HepG2 (cell line): ENCODE results near the gene PTGDR. TPM values are rescaled to one million over a fixed set of nuclear protein-coding genes. Genes with fewer than 3 reads are reported as not detected.

Experiments
- ATAC-seq: fragments of 200-7000 bp; cut with Tn5 transposase; 3 replicates; pipeline ENCODE4 v1.9.1; 2020; ENCODE audit warnings: mild to moderate bottlenecking, moderate library complexity
- BruUV-seq: library from RNA; stranded (reverse); fragments of 400-500 nt; replicated peaks from 2 replicates; lab custom pipeline; 2021; lab: Mats Ljungman, UMichigan
- CTCF ChIA-PET: fragments of 300-600 bp; formaldehyde crosslinking; extraction: SDS; loops from one replicate; lab custom pipeline; 2021; ENCODE audit warnings: low total read pairs, inconsistent platforms, low intra/inter-chr PET ratio; lab: Yijun Ruan, JAX
- POLR2A ChIA-PET: fragments of 350-600 bp; sonication (Branson Sonifier 250); formaldehyde crosslinking; loops from one replicate; lab custom pipeline; 2020; ENCODE audit warnings: antibody characterized with exemption, inconsistent platforms; lab: Yijun Ruan, JAX
- DNase-seq: peaks from one replicate; pipeline ENCODE4 v3.0.0-alpha.2; 2015; ENCODE audit warnings: low spot score
- FAIRE-seq: peaks from 3 replicates; lab custom pipeline; 2011; peaks lifted over from hg19 to GRCh38; lab: Jason Lieb, UNC
- H2AFZ ChIP-seq: one replicate; pipeline ENCODE4 v1.6.1; 2011; ENCODE audit warnings: low read length, inconsistent platforms
- H3K27ac ChIP-seq: fragments of 300-600 bp; 3 replicates; pipeline ENCODE4 v1.8.0; 2011; ENCODE audit warnings: mixed run types, mild to moderate bottlenecking, mixed read lengths, low read length, inconsistent platforms; ENCODE audit not compliant: insufficient read depth; ENCODE audit errors: extremely low read length
- H3K27me3 ChIP-seq, 2 experiments: fragments of 200-600 bp in 1 of 2; 2 replicates in 1 of 2; 3 replicates in 1 of 2; pipeline versions ENCODE4 v1.6.0 to v1.8.0; 2011; ENCODE audit warnings: low read length in 2 of 2, mild to moderate bottlenecking in 2 of 2, moderate library complexity in 2 of 2, inconsistent platforms in 1 of 2; ENCODE audit not compliant: insufficient read depth in 2 of 2, control insufficient read depth in 1 of 2
- H3K36me3 ChIP-seq, 2 experiments: fragments of 200-600 bp in 1 of 2; replicated peaks in 1 of 2; 2 replicates in 1 of 2; 3 replicates in 1 of 2; pipeline versions ENCODE4 v1.5.1 to v1.8.0; 2011; ENCODE audit warnings: low read length in 2 of 2, inconsistent platforms in 1 of 2; ENCODE audit not compliant: insufficient read depth in 2 of 2, control insufficient read depth in 1 of 2
- H3K4me1 ChIP-seq: 2 replicates; pipeline ENCODE4 v1.5.1; 2012; ENCODE audit warnings: low read length, inconsistent platforms; ENCODE audit not compliant: insufficient read depth
- H3K4me2 ChIP-seq: 2 replicates; pipeline ENCODE4 v1.6.0; 2011; ENCODE audit warnings: low read depth, low read length, inconsistent platforms
- H3K4me3 ChIP-seq, 3 experiments: fragments of 200-600 bp in 1 of 3; sonication (generic), shearing (Covaris generic) in 1 of 3; replicated peaks in 1 of 3; 2 replicates each; pipeline ENCODE4 v1.5.1; 2011 to 2016; ENCODE audit warnings: low read length in 3 of 3, inconsistent platforms in 2 of 3, low read depth in 2 of 3, mild to moderate bottlenecking in 2 of 3, control low read depth in 1 of 3, mixed read lengths in 1 of 3; ENCODE audit not compliant: insufficient read depth in 1 of 3
- H3K79me2 ChIP-seq: one replicate; pipeline ENCODE4 v1.6.1; 2011; ENCODE audit warnings: low read length, inconsistent platforms; ENCODE audit not compliant: insufficient read depth
- H3K9ac ChIP-seq: 2 replicates; pipeline ENCODE4 v1.6.0; 2011; ENCODE audit warnings: mild to moderate bottlenecking, low read depth, low read length, inconsistent platforms; ENCODE audit not compliant: insufficient read depth
- H3K9me3 ChIP-seq: 2 replicates; pipeline ENCODE4 v1.5.1; 2012; ENCODE audit warnings: mild to moderate bottlenecking, low read length
- H4K20me1 ChIP-seq: 2 replicates; pipeline ENCODE4 v1.6.0; 2011; ENCODE audit warnings: inconsistent platforms, mild to moderate bottlenecking, low read length, moderate library complexity; ENCODE audit not compliant: insufficient read depth
- EEA1 ChIP-seq: sonication (generic); formaldehyde crosslinking; IDR thresholded peaks from 2 replicates; pipeline ENCODE4 v1.5.1; 2020; ENCODE audit warnings: mild to moderate bottlenecking, missing genetic modification reagents, borderline replicate concordance
- LCORL ChIP-seq, 2 experiments: fragments of 450-650 bp in 1 of 2; sonication (generic) in 1 of 2; formaldehyde crosslinking in 1 of 2; IDR thresholded peaks; 2 replicates each; pipeline versions ENCODE4 v1.5.0 to v1.6.1; 2017 to 2020; ENCODE audit warnings: antibody characterized with exemption in 1 of 2, missing genetic modification reagents in 1 of 2
- NCOR1 ChIP-seq: fragments of 200-600 bp; sonication (generic); IDR thresholded peaks from 2 replicates; pipeline ENCODE4 v1.7.0; 2017; ENCODE audit warnings: antibody characterized with exemption, low read length, borderline replicate concordance
- NR3C1 ChIP-seq: sonication (generic); formaldehyde crosslinking; IDR thresholded peaks from 2 replicates; pipeline ENCODE4 v1.4.0; 2020; ENCODE audit warnings: missing genetic modification reagents
- YY1 ChIP-seq: IDR thresholded peaks from 2 replicates; pipeline ENCODE4 v1.6.1; 2011; ENCODE audit warnings: low read length, low read depth, moderate library complexity, mild to moderate bottlenecking; ENCODE audit not compliant: insufficient read depth, insufficient replicate concordance
- ZNF260 ChIP-seq: sonication (generic); formaldehyde crosslinking; IDR thresholded peaks from 2 replicates; pipeline ENCODE4 v1.4.0; 2020; ENCODE audit warnings: missing genetic modification reagents, low read depth, mild to moderate bottlenecking, borderline replicate concordance
- ZNF383 ChIP-seq: sonication (generic); formaldehyde crosslinking; IDR thresholded peaks from 2 replicates; pipeline ENCODE4 v1.4.0; 2020; ENCODE audit warnings: missing genetic modification reagents, mild to moderate bottlenecking, borderline replicate concordance
- ZNF570 ChIP-seq: sonication (generic); formaldehyde crosslinking; IDR thresholded peaks from 2 replicates; pipeline ENCODE4 v1.4.0; 2020; ENCODE audit warnings: mild to moderate bottlenecking, missing genetic modification reagents, borderline replicate concordance
- ZNF607 ChIP-seq: sonication (generic); formaldehyde crosslinking; IDR thresholded peaks from 2 replicates; pipeline ENCODE4 v1.5.1; 2020; ENCODE audit warnings: missing genetic modification reagents, mild to moderate bottlenecking, borderline replicate concordance
- WGBS: methylation state at CpG from one replicate; pipeline ENCODE4 v1.1.6; 2017; ENCODE audit warnings: low lambda C conversion rate; 5-methylcytosine and 5-hydroxymethylcytosine counted together
- in situ Hi-C: cut with HindIII; loops from 2 replicates; pipeline ENCODE4 v1.10.0; 2017; ENCODE audit warnings: low pct_unique_long_range_greater_than_20kb; ENCODE audit not compliant: extremely low pct_ligation_motif_present
- intact Hi-C: fragments of 100-400 bp; cut with micrococcal nuclease; formaldehyde crosslinking; loops from one replicate; pipeline ENCODE4 v1.10.0; 2022; ENCODE audit not compliant: unreplicated experiment
- polyA plus RNA-seq, 8 experiments: library from polyadenylated mRNA; depleted of rRNA in 3 of 8; stranded (reverse) in 7 of 8; unstranded in 1 of 8; fragments of >200 nt; fragmentation: Illumina TruSeq in 4 of 8; extraction: Trizol in 4 of 8; gene quantifications; 2 replicates each; pipeline versions ENCODE4 v1.2.1 to v1.2.3, GENCODE V29; 2011 to 2016; ENCODE audit warnings: low read depth in 4 of 8, missing spikeins in 1 of 8, mixed read lengths in 1 of 8; ENCODE audit not compliant: insufficient read depth in 1 of 8
- total RNA-seq, 5 experiments: library from RNA; depleted of rRNA; stranded (reverse); fragments of >200 nt; fragmentation: Illumina TruSeq; extraction: Trizol; gene quantifications; 2 replicates each; pipeline ENCODE4 v1.2.3, GENCODE V29; 2016; ENCODE audit warnings: low read depth in 1 of 5
- TF ChIP-seq, protein P1 (sequence below): sonication (generic); formaldehyde crosslinking; IDR thresholded peaks from 2 replicates; pipeline ENCODE4 v1.8.0; 2022; ENCODE audit warnings: missing genetic modification reagents, mild to moderate bottlenecking, borderline replicate concordance
- TF ChIP-seq, protein P2 (sequence below): conservative IDR thresholded peaks from 2 replicates; pipeline ENCODE4 v1.6.1; 2018; ENCODE audit warnings: missing genetic modification reagents

The PTGDR gene
- total and polyA plus RNA-seq, 2 of the 13 experiments (the other 11 are each of a cell fraction or from before 2014, with no cell fraction given), result not detected

DNA sequence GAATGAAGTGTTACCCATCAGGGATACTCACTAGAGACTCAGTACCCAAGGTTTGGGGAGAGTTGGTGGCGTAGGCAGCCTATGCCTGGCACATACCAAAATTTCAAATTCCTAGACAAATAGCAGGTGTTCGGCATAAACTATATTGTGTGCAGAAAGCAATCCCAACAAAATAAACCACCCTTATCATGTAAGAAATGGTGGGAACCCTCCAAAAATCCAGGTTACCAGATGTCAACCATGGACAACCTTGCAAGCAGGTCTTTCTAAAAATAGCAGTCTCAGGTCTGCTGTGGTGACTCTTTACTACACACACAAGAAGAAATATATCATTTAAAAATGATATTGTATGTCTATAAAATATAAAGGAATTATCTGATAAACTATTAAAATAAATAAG, 28.9 kb downstream of the PTGDR start:
- no peak for TF ChIP-seq ZNF260
- TF ChIP-seq, protein P1, sequence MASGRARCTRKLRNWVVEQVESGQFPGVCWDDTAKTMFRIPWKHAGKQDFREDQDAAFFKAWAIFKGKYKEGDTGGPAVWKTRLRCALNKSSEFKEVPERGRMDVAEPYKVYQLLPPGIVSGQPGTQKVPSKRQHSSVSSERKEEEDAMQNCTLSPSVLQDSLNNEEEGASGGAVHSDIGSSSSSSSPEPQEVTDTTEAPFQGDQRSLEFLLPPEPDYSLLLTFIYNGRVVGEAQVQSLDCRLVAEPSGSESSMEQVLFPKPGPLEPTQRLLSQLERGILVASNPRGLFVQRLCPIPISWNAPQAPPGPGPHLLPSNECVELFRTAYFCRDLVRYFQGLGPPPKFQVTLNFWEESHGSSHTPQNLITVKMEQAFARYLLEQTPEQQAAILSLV (CRISPR knock-in tag), result no peak
- no peak for TF ChIP-seq NCOR1
- TF ChIP-seq ZNF607 (CRISPR knock-in tag), result no peak
- no peak for TF ChIP-seq ZNF570 (CRISPR knock-in tag)
- TF ChIP-seq LCORL (IDR thresholded peaks at IDR 0.05), result no peak
- no peak for TF ChIP-seq LCORL (CRISPR knock-in tag; IDR thresholded peaks at IDR 0.05)
- no peak for TF ChIP-seq NR3C1
- TF ChIP-seq, protein P2, sequence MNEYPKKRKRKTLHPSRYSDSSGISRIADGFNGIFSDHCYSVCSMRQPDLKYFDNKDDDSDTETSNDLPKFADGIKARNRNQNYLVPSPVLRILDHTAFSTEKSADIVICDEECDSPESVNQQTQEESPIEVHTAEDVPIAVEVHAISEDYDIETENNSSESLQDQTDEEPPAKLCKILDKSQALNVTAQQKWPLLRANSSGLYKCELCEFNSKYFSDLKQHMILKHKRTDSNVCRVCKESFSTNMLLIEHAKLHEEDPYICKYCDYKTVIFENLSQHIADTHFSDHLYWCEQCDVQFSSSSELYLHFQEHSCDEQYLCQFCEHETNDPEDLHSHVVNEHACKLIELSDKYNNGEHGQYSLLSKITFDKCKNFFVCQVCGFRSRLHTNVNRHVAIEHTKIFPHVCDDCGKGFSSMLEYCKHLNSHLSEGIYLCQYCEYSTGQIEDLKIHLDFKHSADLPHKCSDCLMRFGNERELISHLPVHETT, result no peak
- no peak for TF ChIP-seq YY1
- no peak for TF ChIP-seq ZNF383 (CRISPR knock-in tag)
- TF ChIP-seq EEA1, result no peak
- Histone ChIP-seq H3K4me2 (no peak overlapping the region), H3K27me3 (peaks cover 0 to 16% of the 10 kb centered on the region in 2 experiments; a peak in 3 of 5 replicates), H4K20me1 (no peaks in the 10 kb centered on the region), H3K4me3 (no peak overlapping the region), H2AFZ (no peak overlapping the region), H3K27ac (no peak overlapping the region), H3K9ac (no peak overlapping the region), H3K9me3 (no peaks in the 10 kb centered on the region), H3K36me3 (no peaks in the 10 kb centered on the region), H3K4me1 (no peaks in the 10 kb centered on the region), H3K79me2 (no peaks in the 10 kb centered on the region)
- no peak for ATAC-seq
- ChIA-PET CTCF (no interaction called here), POLR2A (no interaction called here)
- no peak for FAIRE-seq
- intact Hi-C loops, result loop anchor here (10.0 kb wide), 1 partner anchor 668 kb away; no protein-coding TSS in a partner anchor
- in situ Hi-C loops, result loop anchor here (5.0 kb wide), 1 partner anchor 176 kb away; no protein-coding TSS in a partner anchor
- no TSS peak for BruUV-seq
- no peak for DNase-seq
- 58% methylated on average over 2 of the region's 2 CpGs for WGBS
